ENCODE data around the gene OR8G1.
"Not testable (repeated sequence)": the region's sequence is repeated elsewhere in the genome, so short reads cannot be mapped to it uniquely, and the experiment has no call there.

Gene OR8G1

DNA sequence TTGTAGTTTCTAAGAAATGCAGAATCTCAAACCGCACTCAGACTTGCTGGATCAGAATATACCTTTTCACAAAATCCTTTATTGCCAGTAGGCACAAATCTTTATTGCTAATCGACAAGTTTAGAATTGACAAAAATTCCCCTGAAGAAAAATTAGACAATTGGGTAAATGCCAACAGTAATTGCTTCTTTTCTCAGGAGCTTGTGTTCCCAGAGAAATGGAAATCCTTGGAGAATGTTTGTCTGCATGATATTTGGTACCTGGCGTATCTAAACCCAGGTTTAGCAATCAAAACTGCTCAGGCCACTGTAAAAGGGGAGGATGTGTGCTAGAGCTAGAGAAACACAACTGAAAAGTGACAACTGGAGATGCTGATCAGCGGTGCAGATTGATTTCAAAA is 15.2 kb downstream of the OR8G1 start, which contains the start of gene OR8G5:
OR8G5 (plus strand) TSS at position 301 of the 400 bp plus-strand sequence. CDS start 8,556 bp downstream, outside the sequence.
- Histone ChIP-seq H3K27me3 (ENCODE audit: control insufficient read depth, insufficient read depth, low read length) (peaks cover 3% of the 10 kb centered on the region), H3K4me3 (ENCODE audit: low read length) (no peak within 1 kb of the TSS), H3K4me2 (ENCODE audit: low read length) (no peak within 1 kb of the TSS), H3K9ac (ENCODE audit: low read depth, low read length) (no peak within 1 kb of the TSS), H3K36me3 (ENCODE audit: insufficient read depth, low read length) (no peaks in the 10 kb centered on the region), H3K4me1 (ENCODE audit: control insufficient read depth, insufficient read depth, low read length) (no peaks in the 10 kb centered on the region), H3K9me3 (replicated peaks; ENCODE audit: low read length) (no peaks in the 10 kb centered on the region)

GRCh38 chr11:124265041-124265440 is 24.1 kb downstream of the OR8G1 start:
- not testable (repeated sequence) for H3K9ac ChIP-seq (ENCODE audit: low read depth, low read length)

GRCh38 chr11:124270886-124271285 is 30.0 kb downstream of the OR8G1 start:
- not testable (repeated sequence) for H3K4me3 ChIP-seq (ENCODE audit: low read length); H3K9ac ChIP-seq (ENCODE audit: low read depth, low read length); H3K9me3 ChIP-seq (replicated peaks; ENCODE audit: low read length); H3K27me3 ChIP-seq (ENCODE audit: control insufficient read depth, insufficient read depth, low read length); H3K4me1 ChIP-seq (ENCODE audit: control insufficient read depth, insufficient read depth, low read length); H3K4me2 ChIP-seq (ENCODE audit: low read length); H3K36me3 ChIP-seq (ENCODE audit: insufficient read depth, low read length)

More at GRCh38 chr11:124265041-124265440, 24.1 kb downstream of the OR8G1 start:
- not testable (repeated sequence) for H3K27me3 ChIP-seq (ENCODE audit: control insufficient read depth, insufficient read depth, low read length); H3K4me1 ChIP-seq (ENCODE audit: control insufficient read depth, insufficient read depth, low read length); H3K4me2 ChIP-seq (ENCODE audit: low read length); H3K4me3 ChIP-seq (ENCODE audit: low read length); H3K9me3 ChIP-seq (replicated peaks; ENCODE audit: low read length); H3K36me3 ChIP-seq (ENCODE audit: insufficient read depth, low read length)

- Histone ChIP-seq H3K9me3 (replicated peaks; ENCODE audit: low read length) (no peaks in the 10 kb centered on the region), H3K4me2 (ENCODE audit: low read length) (no peak overlapping the region), H3K27me3 (ENCODE audit: control insufficient read depth, insufficient read depth, low read length) (no peaks in the 10 kb centered on the region), H3K4me3 (ENCODE audit: low read length) (no peak overlapping the region), H3K4me1 (ENCODE audit: control insufficient read depth, insufficient read depth, low read length) (peaks cover 12% of the 10 kb centered on the region), H3K9ac (ENCODE audit: low read depth, low read length) (no peak overlapping the region), H3K36me3 (ENCODE audit: insufficient read depth, low read length) (no peaks in the 10 kb centered on the region)
Measured at GRCh38 chr11:124274000-124274399, 33.1 kb downstream of the OR8G1 start.

- Histone ChIP-seq H3K9me3 (replicated peaks; ENCODE audit: low read length) (no peaks in the 10 kb centered on the region), H3K4me2 (ENCODE audit: low read length) (no peak overlapping the region), H3K9ac (ENCODE audit: low read depth, low read length) (no peak overlapping the region), H3K4me3 (ENCODE audit: low read length) (no peak overlapping the region), H3K36me3 (ENCODE audit: insufficient read depth, low read length) (no peaks in the 10 kb centered on the region), H3K27me3 (ENCODE audit: control insufficient read depth, insufficient read depth, low read length) (no peaks in the 10 kb centered on the region), H3K4me1 (ENCODE audit: control insufficient read depth, insufficient read depth, low read length) (peaks cover 12% of the 10 kb centered on the region)
Measured at GRCh38 chr11:124276081-124276480, 35.2 kb downstream of the OR8G1 start.

DNA sequence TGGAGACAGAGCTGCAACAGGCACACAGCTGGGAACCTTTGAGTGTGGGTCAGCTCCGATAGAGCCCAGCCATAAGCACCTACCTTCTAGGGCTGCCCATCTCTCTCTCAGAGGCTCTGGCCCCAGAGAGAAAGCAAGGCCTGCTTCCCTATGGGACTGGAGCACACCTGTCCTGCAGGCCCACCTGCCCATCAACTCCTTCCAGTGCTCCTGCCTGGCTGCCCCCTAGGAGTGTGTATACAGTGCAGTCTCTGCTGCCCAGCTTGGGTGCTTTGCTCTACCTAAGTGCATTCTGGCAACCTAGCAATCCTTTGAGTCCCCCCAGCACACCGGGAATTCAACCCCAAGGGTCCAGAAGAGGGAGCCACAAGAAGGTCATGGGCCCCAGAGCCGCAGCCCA is 36.3 kb downstream of the OR8G1 start:
- H3K9ac ChIP-seq (ENCODE audit: low read depth, low read length) = no peak overlapping the region
- H3K4me3 ChIP-seq (ENCODE audit: low read length) = no peak overlapping the region
- no peak overlapping the region for H3K4me2 ChIP-seq (ENCODE audit: low read length)
- H3K9me3 ChIP-seq (replicated peaks; ENCODE audit: low read length) = no peaks in the 10 kb centered on the region
- no peaks in the 10 kb centered on the region for H3K36me3 ChIP-seq (ENCODE audit: insufficient read depth, low read length)
- H3K4me1 ChIP-seq (ENCODE audit: control insufficient read depth, insufficient read depth, low read length) = peaks cover 12% of the 10 kb centered on the region
- no peaks in the 10 kb centered on the region for H3K27me3 ChIP-seq (ENCODE audit: control insufficient read depth, insufficient read depth, low read length)

DNA sequence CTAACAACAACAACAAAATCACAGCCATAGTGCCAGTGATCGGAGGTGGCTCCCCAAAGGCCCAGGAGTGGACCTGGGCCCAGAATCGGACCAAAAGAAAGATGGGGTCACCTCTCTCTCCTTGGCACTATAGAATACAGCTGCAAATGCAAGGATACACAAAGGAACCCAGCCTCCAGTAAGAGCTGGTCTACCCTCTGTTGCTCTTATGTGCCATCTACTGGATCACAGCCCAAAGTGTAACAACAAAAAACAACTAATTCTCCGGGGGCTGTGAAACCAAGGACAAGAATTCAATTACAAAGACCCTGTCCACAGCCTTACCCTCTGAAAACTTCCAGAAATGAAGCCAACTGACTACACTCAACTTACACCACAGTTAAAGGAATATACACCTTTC is 36.9 kb downstream of the OR8G1 start:
- Histone ChIP-seq H3K4me1 (ENCODE audit: control insufficient read depth, insufficient read depth, low read length) (peaks cover 12% of the 10 kb centered on the region), H3K4me3 (ENCODE audit: low read length) (no peak overlapping the region), H3K36me3 (ENCODE audit: insufficient read depth, low read length) (no peaks in the 10 kb centered on the region), H3K9ac (ENCODE audit: low read depth, low read length) (no peak overlapping the region), H3K9me3 (replicated peaks; ENCODE audit: low read length) (no peaks in the 10 kb centered on the region), H3K27me3 (ENCODE audit: control insufficient read depth, insufficient read depth, low read length) (no peaks in the 10 kb centered on the region), H3K4me2 (ENCODE audit: low read length) (no peak overlapping the region)

- Histone ChIP-seq H3K4me2 (ENCODE audit: low read length) (no peak overlapping the region), H3K36me3 (ENCODE audit: insufficient read depth, low read length) (no peaks in the 10 kb centered on the region), H3K4me1 (ENCODE audit: control insufficient read depth, insufficient read depth, low read length) (peaks cover 12% of the 10 kb centered on the region), H3K27me3 (ENCODE audit: control insufficient read depth, insufficient read depth, low read length) (no peaks in the 10 kb centered on the region), H3K9me3 (replicated peaks; ENCODE audit: low read length) (no peaks in the 10 kb centered on the region), H3K9ac (ENCODE audit: low read depth, low read length) (no peak overlapping the region), H3K4me3 (ENCODE audit: low read length) (no peak overlapping the region)
Measured at GRCh38 chr11:124278261-124278660, 37.4 kb downstream of the OR8G1 start.

DNA sequence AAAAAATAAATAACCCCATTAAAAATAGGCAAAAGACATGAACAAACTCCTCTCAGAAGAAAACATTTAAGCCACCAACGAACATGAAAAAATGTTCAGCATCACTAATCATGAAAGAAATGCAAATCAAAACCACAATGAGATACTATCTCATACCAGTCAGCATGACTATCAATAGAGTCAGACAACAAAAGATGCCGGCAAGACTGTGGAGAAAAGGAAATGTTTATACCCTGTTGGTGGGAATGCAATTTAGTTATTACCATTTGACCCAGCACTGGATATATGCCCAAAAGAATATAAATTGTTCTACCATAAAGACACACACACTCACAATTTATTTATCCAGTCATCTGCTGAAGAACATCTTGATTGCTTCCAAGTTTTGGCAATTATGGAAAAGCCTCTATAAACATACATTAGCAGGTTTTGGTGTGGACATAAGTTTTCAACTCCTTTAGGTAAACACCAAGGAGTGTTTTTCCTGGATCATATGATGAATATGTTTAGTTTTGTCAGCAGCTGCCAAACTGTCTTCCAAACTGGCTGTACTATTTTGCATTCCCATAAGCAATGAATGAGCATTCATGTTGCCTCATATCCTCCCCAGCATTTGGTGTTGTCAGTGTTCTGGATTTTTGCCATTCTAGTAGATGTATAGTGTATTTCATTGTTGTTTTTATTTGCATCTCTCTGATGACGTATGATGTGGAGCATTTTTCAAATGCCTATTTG is 44.9 kb downstream of the OR8G1 start:
- Histone ChIP-seq H3K4me2 (ENCODE audit: low read length) (peak overlapping the region; percentile 75), H3K9me3 (replicated peaks; ENCODE audit: low read length) (peaks cover under 1% of the 10 kb centered on the region), H3K36me3 (ENCODE audit: insufficient read depth, low read length) (no peaks in the 10 kb centered on the region), H3K9ac (ENCODE audit: low read depth, low read length) (peak overlapping the region; percentile 75), H3K4me1 (ENCODE audit: control insufficient read depth, insufficient read depth, low read length) (peaks cover 18% of the 10 kb centered on the region), H3K27me3 (ENCODE audit: control insufficient read depth, insufficient read depth, low read length) (no peaks in the 10 kb centered on the region), H3K4me3 (ENCODE audit: low read length) (peak overlapping the region; percentile 15)

DNA sequence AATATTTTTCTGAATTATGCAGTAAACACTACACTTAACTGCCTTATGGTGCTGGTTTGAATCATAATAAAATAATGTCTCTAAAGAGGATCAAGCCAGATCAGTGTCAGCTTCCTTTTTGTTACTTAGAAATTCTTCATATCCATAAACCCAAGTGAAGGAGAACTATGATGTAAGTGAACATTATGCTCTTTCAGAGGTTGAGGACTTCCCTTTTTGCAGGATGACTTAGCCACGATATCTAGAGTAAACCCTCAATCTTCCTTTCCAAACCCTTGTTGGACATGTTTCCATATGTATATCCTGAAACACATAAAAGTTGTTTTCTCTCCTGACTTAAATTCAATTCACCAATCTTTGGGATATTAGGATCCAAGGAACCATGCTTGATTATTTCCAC is 53.8 kb downstream of the OR8G1 start:
- H3K9ac ChIP-seq (ENCODE audit: low read depth, low read length) = no peak overlapping the region
- H3K9me3 ChIP-seq (replicated peaks; ENCODE audit: low read length) = peaks cover 5% of the 10 kb centered on the region
- H3K4me3 ChIP-seq (ENCODE audit: low read length) = no peak overlapping the region
- H3K4me1 ChIP-seq (ENCODE audit: control insufficient read depth, insufficient read depth, low read length) = peaks cover 8% of the 10 kb centered on the region
- H3K4me2 ChIP-seq (ENCODE audit: low read length) = no peak overlapping the region
- H3K36me3 ChIP-seq (ENCODE audit: insufficient read depth, low read length) = no peaks in the 10 kb centered on the region
- H3K27me3 ChIP-seq (ENCODE audit: control insufficient read depth, insufficient read depth, low read length) = no peaks in the 10 kb centered on the region

DNA sequence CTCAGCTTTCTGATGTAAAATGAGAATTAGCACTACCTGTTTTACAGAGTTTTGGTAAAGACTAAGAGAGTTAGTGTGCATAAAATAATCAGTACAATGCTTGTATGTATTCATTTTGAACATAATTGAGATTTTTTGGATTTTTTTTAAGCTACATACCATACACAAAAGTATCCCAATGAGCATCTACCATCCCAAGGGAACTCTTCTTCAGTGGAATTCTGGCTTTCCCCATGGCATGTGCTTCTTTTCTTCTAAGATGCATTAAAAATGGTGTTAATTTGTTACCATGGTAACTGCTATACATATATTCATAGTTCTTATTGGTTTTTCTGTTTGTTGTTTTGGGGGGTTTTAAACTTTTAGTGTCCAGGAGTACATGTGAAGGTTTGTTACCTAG is 55.1 kb downstream of the OR8G1 start:
- H3K27me3 ChIP-seq (ENCODE audit: control insufficient read depth, insufficient read depth, low read length) = no peaks in the 10 kb centered on the region
- H3K4me2 ChIP-seq (ENCODE audit: low read length) = no peak overlapping the region
- no peak overlapping the region for H3K9ac ChIP-seq (ENCODE audit: low read depth, low read length)
- H3K9me3 ChIP-seq (replicated peaks; ENCODE audit: low read length) = peaks cover 2% of the 10 kb centered on the region
- H3K4me3 ChIP-seq (ENCODE audit: low read length) = no peak overlapping the region
- H3K4me1 ChIP-seq (ENCODE audit: control insufficient read depth, insufficient read depth, low read length) = peaks cover 8% of the 10 kb centered on the region
- no peaks in the 10 kb centered on the region for H3K36me3 ChIP-seq (ENCODE audit: insufficient read depth, low read length)

DNA sequence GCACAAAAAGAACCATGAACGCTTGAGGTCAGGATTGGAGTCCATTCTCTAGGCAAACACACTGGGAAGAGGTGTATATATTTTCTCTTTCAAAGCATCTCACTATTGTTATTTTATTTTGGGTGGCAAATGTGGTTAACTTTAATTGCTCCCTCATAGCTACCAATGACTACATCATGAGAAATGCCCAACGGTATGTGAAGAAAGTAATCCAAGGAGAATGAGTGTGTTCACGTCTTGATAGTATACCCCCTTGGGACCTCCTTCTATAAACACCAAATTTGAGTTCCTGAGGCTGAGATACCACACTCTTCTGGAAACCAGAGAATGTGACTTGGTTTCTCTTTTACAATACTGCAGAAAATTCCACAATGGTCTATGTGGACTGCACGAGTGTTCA is 57.0 kb downstream of the OR8G1 start:
- H3K4me3 ChIP-seq (ENCODE audit: low read length) = no peak overlapping the region
- H3K4me2 ChIP-seq (ENCODE audit: low read length) = peak overlapping the region; percentile 52
- H3K9me3 ChIP-seq (replicated peaks; ENCODE audit: low read length) = no peaks in the 10 kb centered on the region
- peaks cover 11% of the 10 kb centered on the region for H3K4me1 ChIP-seq (ENCODE audit: control insufficient read depth, insufficient read depth, low read length)
- H3K36me3 ChIP-seq (ENCODE audit: insufficient read depth, low read length) = no peaks in the 10 kb centered on the region
- no peaks in the 10 kb centered on the region for H3K27me3 ChIP-seq (ENCODE audit: control insufficient read depth, insufficient read depth, low read length)
- H3K9ac ChIP-seq (ENCODE audit: low read depth, low read length) = no peak overlapping the region

All from skeletal muscle satellite cell (primary cell).